ENCODE measurements around the gene PPIAL4G.
"Not testable (repeated sequence)": the region's sequence is repeated elsewhere in the genome, so short reads cannot be mapped to it uniquely, and the experiment has no call there.

The PPIAL4G gene

DNA sequence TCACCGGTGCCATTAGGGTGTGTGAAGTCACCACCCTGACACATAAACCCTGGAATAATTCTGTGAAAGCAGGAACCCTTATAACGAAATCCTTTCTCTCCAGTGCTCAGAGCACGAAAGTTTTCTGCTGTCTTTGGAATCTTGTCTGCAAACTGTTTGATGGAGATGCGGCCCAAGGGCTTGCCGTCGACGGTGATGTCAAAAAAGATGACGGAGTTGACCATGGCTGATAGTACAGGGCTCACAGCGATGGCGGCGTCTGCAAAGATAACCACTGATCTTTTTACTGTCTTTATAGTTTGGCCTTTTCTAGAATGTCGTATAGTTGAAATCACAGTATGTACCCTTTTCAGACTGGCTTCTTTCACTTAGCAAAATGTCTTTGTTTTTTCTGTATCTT lies at the start of gene PPIAL4G:
Gene PPIAL4G (minus strand): TSS at position 274 of the 400 bp plus-strand sequence. CDS start 50 bp downstream, at position 224.
- not testable (repeated sequence) for DNase-seq

DNA sequence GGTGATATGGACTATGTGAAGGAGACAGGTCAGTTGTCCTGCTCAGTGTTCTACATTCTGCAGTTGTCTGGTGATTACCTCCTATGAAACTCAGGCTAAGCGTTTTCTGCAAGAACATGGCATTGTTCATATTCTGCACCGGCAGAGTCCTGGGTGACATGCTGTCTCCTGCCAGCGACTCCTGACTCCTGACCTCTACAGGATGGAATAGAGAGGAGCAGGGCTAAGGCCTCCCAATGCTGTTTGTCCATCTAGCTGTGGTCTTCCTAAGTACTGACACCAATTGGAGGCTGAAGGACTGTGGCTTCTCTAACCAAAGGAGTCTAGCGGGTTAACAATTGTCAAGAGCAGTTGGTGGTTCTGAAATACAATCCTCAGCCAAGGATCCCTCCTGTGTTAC lies 49.1 kb upstream of the PPIAL4G start:
- DNase-seq = not testable (repeated sequence)

DNA sequence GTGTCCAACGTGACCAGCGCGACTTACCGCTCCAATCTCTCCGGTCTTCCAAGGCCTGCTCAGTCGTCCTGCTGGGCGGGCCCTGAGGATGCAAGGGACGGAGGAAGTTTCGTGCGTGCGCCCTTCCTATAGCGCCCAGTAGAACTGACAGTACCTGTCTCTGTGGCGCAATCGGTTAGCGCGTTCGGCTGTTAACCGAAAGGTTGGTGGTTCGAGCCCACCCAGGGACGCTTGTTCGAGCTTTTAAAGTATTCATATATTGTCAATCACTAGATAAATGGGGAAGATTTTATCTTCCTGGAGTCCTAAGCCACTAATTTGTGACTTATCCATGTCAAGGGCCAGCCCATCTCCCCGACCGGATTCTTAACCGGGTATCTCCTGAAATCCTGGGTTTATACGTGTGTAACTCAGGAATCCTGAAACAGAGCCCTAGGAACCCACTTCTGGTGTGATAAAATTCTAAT lies 46.0 kb upstream of the PPIAL4G start:
- peak; percentile 12 for DNase-seq

DNA sequence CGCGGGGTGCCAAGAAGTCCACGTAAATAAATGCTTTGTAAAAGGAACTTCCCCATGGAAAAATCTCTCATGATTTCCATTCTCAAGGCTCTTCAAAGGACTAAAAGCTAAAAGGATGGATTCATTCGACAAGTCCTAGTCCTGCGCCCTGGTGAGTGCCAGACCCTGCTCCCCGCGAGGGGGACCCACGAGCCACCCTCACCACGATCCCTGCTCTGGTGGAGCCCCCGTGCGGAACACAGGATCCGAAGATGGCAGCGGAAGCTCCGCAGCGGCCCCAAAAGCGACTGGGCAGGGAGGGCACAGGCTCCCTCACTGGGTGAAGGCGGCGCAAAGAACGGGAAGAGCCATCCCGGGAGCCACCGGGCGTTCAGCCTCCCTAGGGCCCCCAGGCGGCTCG lies 45.5 kb upstream of the PPIAL4G start:
- DNase-seq = not testable (repeated sequence)

DNA sequence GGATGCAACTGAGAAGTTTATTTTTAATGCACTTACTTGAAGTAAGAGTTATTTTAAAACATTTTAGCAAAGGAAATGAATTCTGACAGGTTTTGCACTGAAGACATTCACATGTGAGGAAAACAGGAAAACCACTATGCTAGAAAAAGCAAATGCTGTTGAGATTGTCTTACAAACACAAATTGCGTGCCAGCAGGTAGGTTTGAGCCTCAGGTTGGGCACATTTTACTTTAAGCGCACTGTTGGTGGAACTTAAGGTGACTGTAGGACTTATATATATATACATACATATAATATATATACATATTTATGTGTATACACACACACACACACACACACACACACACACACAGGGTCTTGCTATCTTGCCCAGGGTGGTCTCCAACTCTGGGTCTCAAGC lies 43.5 kb upstream of the PPIAL4G start:
- not testable (repeated sequence) for DNase-seq

DNA sequence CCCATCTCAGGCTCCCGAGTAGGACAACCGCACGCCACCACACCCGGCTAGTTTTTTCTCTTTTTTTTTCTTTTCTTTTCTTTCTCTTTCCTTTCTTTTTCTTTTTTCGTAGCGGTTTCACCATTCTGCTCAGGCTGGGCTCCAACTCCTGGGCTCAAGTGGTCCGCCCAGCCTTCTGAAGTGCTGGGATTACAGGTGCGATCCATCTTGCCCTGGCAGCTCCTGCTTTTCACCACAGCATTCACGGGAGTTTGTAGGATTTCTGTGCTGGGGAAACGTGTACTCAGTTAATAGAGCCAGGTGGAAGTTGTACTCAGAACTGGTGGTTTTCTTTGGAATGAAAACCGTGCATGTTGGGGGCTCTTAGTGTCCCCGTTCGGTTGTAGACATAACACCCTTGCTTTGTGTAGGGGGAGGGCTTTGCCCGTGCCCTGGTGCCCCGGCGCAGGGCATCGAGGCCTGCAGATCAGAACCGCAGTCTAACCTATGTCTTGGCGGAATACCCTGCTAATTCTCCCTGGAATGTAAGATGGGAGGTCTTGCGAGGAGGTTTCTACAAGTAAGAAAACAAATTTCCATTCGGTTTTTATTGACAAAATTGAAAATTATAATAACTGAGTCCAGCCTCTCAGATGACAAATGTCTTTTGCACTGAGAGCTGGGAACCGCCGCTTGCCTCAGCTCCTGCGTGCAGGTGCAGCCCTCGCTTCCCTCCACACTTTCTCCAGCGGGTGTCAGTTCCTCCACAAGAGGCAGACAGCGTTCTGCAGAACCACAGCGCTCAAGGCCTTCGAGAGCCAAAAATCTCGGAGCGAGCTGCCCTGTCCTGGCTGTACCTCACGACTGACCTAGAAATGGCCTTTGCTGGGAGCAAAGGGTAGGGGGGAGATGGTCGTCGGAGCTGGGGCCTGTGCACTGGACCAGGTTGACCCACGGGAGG lies 40.4 kb upstream of the PPIAL4G start:
- DNase-seq = not testable (repeated sequence)

DNA sequence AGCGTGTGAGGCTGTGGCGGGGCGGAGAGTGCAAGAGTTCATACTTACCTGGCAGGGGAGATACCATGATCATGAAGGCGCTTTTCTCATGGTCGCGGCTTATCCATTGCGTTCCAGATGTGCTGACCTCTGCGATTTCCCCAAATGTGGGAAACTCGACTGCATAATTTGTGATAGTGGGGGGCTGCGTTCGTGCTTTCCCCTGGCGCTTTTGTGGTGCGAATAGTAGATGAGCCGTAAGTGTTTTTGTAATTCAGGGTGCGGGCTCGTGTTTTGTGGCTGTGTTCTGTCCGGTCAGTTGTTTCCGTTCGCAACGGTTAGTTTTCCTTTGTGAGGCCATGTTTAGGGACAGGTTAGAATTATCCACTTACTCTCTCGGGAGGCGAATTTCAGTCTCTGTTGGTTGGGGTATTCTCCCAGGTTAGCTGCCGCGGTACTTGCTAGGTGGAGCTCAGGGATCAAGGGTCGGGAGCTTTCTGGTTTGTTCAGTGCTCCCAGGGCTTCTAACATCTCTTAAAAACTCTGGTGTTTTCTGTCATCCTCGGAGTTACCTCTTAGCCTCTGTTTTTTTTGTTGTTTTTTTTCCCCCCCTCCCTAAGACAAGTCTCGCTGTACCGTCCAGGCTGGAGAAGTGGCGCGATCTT lies 39.6 kb upstream of the PPIAL4G start:
- DNase-seq = peak; percentile 97

DNA sequence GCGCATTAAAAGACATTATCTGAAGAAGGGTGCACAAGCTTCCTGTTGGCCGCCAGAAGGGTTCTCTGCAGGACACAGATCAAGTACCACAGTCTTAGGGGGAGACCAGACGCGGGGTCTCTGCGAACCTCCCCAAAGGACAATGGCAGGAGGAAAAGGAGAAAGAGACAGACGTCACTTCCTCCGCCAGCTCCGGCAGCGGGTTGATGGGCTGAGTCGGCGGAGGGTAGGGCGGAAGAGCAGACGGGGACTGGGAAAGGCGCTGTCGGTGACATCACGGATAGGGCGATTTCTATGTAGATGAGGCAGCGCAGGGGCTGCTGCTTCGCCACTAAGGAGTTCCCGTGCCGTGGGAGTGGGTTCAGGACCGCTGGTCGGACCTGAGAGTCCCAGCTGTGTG lies 39.0 kb upstream of the PPIAL4G start:
- DNase-seq = peak; percentile 83

DNA sequence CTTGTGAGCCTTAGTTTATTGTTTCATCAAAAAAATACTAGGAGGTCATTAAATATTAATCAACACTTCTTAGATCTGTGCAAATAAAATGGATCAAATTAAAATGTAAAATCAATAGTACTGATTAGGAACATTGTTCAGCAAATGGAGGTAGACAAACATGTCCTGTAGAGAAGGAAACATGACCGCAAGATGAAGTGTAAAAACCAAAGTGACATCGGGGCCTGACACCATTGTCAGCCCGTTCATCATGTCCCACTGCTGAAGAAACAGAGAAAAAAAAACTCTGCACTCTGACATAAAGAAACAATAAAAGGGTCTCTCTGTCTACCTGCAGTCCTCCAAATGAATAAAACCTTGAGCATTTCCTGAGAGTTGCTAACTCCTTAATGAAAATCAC lies 31.2 kb upstream of the PPIAL4G start:
- DNase-seq = not testable (repeated sequence)

DNA sequence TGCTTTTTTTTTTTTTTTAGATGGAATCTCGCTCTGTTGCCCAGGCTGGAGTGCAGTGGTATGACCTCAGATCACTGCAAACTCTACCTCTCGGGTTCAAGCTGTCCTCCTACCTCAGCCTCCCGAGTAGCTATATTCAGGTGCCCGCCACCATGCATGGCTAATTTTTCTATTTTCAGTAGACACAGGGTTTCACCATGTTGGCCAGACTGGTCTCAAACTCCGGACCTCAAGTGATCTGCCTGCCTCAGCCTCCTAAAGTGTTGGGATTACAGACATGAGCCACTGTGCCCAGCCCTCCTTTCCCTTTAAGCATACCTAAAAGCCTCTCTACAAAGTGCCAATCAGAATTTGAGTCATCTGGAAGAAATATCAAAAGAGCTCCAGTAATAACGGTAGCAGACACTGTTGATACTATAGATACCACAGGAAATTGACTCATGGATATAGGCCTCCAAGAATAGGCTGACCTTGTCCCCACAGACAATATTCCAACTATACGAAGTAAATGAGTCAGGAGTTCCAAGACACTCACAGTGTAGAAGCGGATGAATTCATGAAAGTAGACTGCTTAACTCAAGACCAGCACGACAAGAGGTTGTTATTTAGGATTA lies 29.6 kb upstream of the PPIAL4G start:
- DNase-seq = not testable (repeated sequence)

DNA sequence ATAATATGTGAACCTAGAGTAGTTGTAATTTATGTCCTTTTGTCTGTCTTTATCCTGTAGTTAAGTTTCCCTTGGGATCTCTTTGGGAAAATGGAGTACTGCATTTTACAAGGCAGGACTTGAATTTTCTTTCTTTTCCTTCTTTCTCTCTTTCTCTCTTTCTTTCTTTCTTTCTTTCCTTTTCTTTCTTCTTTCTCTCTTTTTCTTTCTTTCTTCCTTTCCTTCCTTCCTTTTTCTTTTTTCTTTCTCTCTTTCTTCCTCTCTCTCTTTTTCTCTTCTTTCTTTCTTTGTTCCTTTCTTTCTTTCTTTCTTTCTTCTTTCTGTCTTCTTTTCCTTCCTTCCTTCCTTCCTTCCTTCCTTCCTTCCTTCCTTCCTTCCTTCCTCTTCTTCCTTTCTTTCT lies 10.8 kb upstream of the PPIAL4G start:
- not testable (repeated sequence) for DNase-seq

DNA sequence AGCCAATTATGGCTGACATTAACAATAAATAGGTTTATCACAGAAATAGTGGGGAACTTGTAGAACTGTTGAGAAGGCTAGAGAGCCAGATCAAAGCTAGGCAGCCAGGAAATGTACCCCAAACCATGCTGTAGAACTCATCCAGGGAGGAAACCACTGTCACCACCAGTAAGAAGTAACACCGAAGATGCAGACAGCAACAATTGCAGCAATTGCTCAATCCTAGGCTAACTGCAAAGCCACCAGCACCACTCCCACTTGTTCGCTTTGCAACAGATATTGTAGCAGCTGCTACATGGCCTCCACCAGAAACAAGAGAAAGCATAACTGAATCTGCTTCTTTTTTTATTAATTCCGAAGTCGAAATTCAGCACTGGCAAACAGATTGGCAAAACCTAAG lies 2.0 kb downstream of the PPIAL4G start:
- not testable (repeated sequence) for DNase-seq

DNA sequence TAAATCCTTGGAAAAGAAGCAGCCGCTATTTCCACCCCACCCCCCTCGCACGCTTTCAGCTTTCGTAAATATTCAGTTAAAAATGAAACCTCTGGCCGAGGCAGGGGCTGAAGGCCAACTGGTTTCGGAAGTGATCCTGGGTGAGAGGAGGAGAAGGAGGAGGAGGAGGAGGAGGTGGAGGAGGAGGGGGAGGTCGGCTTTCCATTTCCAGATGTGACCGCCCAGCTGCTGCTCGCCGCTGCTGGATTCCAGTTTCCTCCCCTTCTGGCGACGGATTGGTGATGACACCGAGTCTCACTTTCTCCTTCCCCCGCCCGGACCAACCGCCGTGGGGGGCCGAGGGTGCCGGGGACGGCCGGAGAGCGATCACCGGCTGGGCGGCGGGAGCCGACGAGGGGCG lies 23.4 kb downstream of the PPIAL4G start:
- not testable (repeated sequence) for DNase-seq

DNA sequence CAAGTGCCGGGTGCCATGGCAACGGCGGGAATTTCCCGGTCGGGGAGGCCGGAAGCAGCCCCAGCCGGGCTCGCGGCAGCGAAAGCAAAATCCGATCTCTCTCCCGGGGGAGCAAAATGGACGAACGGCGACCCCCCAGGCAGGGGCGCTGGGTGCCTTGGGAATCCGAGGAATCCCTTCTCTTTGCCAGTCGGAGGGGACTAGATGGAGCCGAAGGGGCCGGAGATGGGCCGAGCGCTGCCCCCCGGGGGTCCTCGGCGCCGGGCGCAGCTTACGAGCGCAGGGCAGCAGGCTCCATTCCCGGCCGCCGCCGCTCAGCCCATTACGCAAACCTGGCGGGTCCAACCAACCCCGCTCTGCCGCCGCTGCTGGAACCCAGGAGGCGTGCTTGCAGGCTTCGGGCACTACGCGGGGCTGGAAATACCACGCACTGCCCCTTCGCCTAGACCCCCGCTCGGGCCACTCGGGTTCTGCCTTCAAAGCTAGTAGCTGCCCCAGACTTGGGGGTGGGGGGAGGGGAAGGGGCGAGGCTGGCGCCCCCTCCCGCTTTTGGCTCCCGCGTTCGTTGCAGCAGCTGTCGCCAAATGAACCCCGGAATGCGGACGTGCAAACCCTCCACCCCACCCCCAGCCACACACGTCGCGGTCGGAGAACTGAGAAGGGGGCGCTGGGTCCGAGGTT lies 24.1 kb downstream of the PPIAL4G start:
- not testable (repeated sequence) for DNase-seq

DNA sequence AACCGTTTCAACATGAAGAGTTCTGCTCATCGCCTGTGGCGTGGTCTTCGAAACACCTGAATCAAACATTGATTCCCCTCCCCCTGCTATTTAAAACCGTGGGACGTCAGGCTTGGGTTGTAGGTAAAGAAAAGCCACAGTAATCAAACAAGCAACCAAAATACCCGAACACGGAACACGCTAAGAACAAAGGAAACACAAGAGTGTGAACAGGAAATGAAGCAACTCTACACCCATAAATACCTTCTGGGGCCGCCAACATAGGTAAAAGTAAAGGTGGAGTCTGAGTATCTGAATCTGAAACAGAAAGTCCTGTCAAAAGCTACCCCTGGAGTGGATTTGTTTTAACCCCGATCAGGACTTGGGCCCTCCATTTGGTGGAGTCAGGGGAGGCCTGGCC lies 24.7 kb downstream of the PPIAL4G start:
- not testable (repeated sequence) for DNase-seq

DNA sequence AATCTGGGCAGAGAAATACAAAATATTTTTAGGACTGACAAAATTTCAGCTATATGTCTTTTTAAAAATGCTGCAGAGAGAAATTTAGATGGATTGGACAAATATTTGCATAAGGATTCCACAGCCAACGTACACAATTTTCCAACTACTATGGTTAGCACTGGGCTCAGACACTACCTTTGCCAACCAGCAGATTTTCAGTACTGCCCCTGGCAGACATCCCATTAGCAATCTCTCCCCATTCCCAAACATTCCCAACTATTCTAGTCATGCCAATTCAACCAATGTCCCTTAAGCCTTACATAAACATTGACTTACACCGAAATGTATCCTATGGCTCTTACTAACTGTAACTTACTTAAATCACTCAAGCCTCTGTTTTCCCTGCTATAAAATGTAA lies 30.3 kb downstream of the PPIAL4G start:
- DNase-seq = not testable (repeated sequence)

DNA sequence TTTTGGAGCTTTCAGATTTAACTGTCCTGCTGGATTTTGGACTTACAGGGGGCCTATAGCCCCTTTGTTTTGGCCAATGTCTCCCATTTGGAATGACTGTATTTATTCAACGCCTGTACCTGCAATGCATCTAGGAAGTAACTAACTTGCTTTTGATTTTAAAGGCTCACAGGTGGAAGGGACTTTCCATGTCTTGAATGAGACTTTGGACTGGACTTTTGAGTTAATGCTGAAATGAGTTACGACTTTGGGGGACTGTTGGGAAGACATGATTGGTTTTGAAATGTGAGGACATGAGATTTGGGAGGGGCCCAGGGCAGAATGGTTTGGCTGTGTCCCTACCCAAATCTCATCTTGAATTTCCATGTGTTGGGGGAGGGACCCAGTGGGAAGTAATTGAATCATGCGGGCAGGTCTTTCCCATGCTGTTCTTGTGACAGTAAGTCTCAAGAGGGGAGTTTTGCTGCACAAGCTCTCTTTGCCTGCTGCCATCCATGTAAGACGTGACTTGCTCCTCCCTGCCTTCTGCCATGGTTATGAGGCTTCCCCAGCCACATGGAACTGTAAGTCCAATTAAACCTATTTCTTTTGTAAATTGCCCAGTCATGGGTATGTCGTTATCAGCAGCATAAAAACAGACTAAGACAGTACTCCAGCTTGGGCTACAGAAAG lies 43.3 kb downstream of the PPIAL4G start:
- DNase-seq = not testable (repeated sequence)

DNA sequence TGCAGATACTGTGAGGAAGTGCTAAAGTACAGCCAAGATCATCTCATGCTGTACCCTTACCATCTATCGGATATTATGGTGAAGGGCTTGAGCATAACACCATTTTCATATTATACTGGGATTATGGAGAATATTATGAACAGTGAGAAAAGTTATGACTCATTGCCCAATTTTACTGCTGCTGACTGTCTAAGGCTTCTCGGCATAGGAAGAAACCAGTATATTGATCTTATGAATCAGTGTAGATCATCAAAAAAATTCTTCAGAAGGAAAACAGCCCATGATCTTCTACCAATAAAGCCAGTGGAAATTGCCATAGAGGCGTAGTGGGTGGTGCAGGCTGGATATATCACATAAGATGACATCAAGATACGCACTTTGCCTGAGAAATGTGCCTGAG lies 47.7 kb downstream of the PPIAL4G start:
- no peak for DNase-seq

DNA sequence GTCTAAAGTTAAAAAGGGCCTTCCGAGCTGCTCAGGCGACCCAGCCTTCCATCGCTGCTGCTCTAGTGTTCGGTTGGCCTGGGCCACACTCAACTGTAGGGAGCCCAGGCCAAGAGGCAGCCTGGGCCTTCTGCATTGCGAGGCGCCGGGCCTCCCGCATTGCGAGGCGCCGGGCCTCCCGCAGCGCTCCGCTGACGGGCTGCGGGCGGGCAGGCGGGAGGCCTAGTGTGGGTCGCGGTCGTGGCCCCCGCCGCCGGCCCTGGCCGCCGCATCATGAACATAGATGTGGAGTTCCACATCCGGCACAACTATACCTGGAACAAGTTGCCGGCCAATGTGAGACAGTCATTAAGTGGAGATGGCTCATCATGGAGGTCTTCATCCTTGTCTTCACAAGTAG lies 48.3 kb downstream of the PPIAL4G start:
- no peak for DNase-seq

DNA sequence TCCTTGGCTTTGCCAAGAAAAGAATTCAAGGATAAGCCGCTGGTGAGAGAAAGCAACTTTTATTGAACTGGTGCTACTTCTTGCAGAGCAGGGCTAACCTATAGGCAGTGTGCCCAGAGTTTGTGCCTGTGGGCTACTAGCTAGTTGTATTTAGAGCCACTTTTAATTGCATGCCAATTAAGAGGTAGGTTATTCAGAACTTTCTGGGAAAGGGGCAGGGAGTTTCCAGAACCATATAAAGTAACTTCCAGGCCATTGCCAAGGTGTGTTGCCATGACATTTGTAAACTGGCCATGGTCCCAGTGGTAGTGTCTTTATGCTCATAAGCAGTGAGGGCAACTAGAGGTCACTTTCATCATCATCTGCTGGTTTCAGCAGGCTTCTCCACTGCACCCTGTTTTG lies 50.2 kb downstream of the PPIAL4G start:
- DNase-seq = not testable (repeated sequence)
